HG02642 (cell line): ENCODE measurements around the gene GALNT13.

Source experiments
- ATAC-seq: cut with Tn5 transposase; IDR thresholded peaks from one replicate; pipeline ENCODE4 v1.9.1; 2021; ENCODE audit warnings: mild to moderate bottlenecking; ENCODE audit not compliant: unreplicated experiment, poor library complexity

The GALNT13 gene

GRCh38 chr2:154203206-154203605 is 331.5 kb downstream of the GALNT13 start:
- no peak for ATAC-seq

DNA sequence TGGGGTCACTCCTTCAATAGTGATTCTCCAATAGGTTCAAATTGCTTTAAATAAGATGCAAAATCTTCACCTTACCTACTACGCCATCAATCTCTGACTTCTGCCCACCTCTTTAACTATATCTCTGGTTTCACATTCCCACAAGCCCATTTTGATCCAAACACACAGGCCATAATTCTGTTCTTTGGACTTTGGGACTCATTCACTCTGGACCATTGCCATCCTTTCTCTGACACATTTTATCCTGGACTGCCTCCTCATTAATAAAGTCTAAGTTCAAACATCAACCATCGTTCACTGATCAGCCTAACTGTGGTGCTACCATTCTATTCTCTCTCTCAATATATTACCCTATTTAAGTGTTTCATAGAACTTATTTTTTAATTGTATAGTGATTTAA is 332.2 kb downstream of the GALNT13 start:
- ATAC-seq = no peak

- ATAC-seq = no peak
Measured at GRCh38 chr2:154207288-154208047, 335.7 kb downstream of the GALNT13 start.

GRCh38 chr2:154223726-154224125 is 352.0 kb downstream of the GALNT13 start:
- ATAC-seq = no peak

- ATAC-seq = no peak
Measured at GRCh38 chr2:154226931-154227330, 355.2 kb downstream of the GALNT13 start.

- no peak for ATAC-seq
Measured at GRCh38 chr2:154228566-154229280, 357.0 kb downstream of the GALNT13 start.

GRCh38 chr2:154229966-154230365 is 358.2 kb downstream of the GALNT13 start:
- ATAC-seq = no peak

GRCh38 chr2:154231021-154231420 is 359.3 kb downstream of the GALNT13 start:
- ATAC-seq = no peak

GRCh38 chr2:154233231-154233630 is 361.5 kb downstream of the GALNT13 start:
- ATAC-seq = no peak

GRCh38 chr2:154238252-154238651 is 366.5 kb downstream of the GALNT13 start:
- ATAC-seq = no peak

DNA sequence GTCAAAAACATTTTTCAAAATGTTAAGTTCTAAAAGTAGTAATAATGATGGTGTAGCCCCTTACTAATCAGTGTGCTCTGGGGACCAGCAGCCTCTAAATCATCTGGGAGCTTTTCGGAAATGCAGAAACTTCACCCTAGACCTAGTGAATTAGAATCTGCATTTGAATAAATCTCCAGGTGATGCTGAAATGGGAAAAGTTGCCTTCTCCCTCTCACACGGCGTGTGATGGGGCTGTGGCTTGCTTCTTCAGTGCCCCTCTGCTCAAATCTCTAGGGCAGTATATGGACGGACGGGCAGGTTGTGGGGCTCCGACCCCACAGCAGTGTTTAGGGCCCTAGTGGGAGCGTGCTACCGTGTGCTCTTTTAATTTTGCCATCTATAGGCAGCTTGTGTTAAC is 368.6 kb downstream of the GALNT13 start:
- ATAC-seq = no peak

GRCh38 chr2:154240921-154241379 is 369.2 kb downstream of the GALNT13 start:
- ATAC-seq = no peak

DNA sequence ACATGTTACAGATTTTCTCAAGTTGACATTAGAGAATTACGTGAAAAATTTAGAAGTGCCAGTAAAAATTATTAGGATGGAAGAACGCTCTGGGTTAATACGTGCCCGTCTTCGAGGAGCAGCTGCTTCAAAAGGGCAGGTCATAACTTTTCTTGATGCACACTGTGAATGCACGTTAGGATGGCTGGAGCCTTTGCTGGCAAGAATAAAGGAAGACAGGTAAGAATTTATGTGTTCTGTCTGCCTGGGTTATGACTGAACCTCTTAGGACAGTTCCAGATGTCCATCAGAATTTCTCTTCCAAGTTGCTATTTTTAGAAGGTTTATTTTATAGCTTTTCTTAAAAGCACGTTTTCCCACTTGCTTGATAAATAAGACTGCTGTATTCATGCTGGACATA is 371.0 kb downstream of the GALNT13 start:
- ATAC-seq = no peak

GRCh38 chr2:154243685-154244084 is 372.0 kb downstream of the GALNT13 start:
- no peak for ATAC-seq

DNA sequence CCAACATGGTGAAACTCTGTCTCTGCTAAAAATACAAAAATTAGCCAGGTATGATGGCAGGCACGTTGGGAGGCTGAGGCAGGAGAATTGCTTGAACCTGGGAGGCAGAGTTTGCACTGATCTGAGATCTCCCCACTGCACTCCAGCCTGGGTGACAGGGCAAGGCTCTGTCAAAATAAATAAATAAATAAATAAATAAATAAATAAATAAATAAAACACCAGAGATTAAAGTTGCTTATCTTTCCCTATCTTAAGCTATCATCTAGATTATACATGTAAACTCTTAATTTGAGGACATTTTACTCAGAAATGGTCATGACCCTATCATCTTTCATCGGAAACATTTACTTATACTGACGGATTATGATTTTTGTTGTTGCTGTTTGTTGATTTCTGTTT is 373.2 kb downstream of the GALNT13 start:
- ATAC-seq = no peak

DNA sequence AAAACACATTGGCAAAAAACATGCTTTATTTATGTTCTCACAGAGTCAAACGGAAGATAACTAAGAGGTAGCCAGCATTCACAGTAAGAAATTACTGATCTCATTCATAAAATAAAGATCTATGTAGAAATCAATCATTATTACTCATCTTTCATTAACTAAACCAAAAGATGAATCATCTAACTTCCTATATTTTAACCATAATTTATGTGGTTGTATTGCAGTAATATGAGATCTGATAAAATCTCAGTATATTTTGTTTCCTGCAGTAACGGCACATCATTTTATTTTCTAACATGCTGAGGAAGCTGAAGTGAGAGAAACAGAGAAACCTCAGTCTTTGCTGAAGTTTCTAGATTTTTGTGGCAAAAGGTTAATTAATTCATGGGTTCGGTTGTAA is 375.8 kb downstream of the GALNT13 start:
- no peak for ATAC-seq

- no peak for ATAC-seq
Measured at GRCh38 chr2:154256136-154256535, 384.4 kb downstream of the GALNT13 start.

- no peak for ATAC-seq
Measured at GRCh38 chr2:154259030-154259429, 387.3 kb downstream of the GALNT13 start.

DNA sequence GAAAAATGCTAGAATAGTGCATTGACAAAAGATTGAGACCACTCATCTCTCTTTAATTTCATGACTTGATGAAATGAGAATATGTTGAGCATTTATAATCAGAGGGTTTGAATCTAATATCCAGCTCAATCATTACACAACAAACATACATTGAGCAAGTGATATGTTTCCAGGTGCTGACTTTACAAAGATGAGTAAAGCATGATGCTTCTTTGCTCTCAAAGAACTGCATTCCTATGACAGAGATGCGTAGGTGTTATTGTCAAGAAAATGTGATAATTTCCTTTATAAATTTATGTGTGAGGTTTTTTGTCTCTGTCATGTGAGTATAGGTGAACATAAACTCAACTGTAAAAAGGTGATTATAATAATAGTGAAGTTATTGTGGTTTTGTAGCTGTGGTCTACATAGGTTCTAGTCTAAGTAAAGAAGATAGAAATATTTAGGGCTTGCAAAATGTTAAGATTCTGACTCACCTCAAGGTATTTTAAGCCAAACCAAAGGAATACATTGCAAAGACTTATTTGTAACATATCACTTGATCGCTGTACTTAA is 389.8 kb downstream of the GALNT13 start:
- no peak for ATAC-seq

GRCh38 chr2:154263206-154263605 is 391.5 kb downstream of the GALNT13 start:
- no peak for ATAC-seq

DNA sequence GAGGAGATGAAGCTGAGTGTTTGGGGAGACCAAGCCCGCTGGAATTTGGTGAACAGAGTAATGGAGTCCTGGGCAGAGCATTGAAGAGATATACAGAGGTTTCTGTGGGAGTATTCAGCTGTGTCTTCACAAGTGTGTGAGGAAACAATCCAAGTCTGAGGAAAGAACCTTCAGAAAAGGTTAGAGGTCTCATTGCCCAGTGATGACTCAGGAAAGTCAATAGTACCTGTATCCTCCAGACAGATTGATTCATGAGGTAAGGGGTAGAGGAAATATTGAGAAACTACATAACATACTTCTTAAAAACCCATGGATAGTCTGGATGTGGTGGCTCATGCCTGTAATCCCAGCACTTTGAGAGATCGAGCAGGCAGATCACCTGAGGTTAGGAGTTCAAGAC is 392.3 kb downstream of the GALNT13 start:
- no peak for ATAC-seq
